ENCODE data around the gene HEBP2. TPM values are rescaled to one million over a fixed set of nuclear protein-coding genes. Genes with fewer than 3 reads are reported as not detected.
"Not testable (repeated sequence)": the region's sequence is repeated elsewhere in the genome, so short reads cannot be mapped to it uniquely, and the experiment has no call there.

Gene HEBP2
- total and polyA plus RNA-seq, 2 of the 13 experiments (the other 11 are each of a cell fraction or from before 2014, with no cell fraction given) = 16.0 to 72.8 TPM

DNA sequence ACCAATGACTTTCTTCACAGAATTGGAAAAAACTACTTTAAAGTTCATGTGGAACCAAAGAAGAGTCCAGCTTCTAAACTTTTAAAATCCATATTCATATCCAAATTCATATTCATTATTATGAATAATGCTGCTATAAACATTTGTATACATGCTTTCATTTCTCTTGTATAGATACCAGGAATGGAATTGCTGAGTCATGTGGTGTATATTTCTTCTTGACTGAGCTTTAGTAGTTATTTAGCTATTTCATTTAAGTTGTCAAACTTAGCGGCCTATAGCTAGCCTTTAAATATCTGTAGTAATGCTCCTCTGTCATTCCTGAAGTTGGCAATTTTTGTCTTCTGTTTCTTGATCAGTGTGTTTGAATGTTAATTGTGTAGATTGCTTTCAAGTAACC, 46.1 kb upstream of the HEBP2 start:
- no peak overlapping the region for H3K9ac ChIP-seq (ENCODE audit: insufficient read depth, low read depth, low read length)
- H2AFZ ChIP-seq (ENCODE audit: low read length) = no peak overlapping the region
- H3K9me3 ChIP-seq (ENCODE audit: low read length) = no peaks in the 10 kb centered on the region
- H3K36me3 ChIP-seq (replicated peaks in 1 of 2; ENCODE audit: control insufficient read depth in 1 of 2, insufficient read depth in 2 of 2, low read length in 2 of 2) = no peaks in the 10 kb centered on the region
- H3K27ac ChIP-seq (ENCODE audit: extremely low read length, insufficient read depth, low read length) = no peak overlapping the region
- 69% methylated on average over 1 of the region's 1 CpG for WGBS (ENCODE audit: low lambda C conversion rate)
- H4K20me1 ChIP-seq (ENCODE audit: insufficient read depth, low read length) = no peaks in the 10 kb centered on the region
- no peaks in the 10 kb centered on the region for H3K4me1 ChIP-seq (ENCODE audit: insufficient read depth, low read length)
- peaks cover 0 to 7% of the 10 kb centered on the region in 2 experiments; a peak in 3 of 5 replicates for H3K27me3 ChIP-seq (ENCODE audit: control insufficient read depth in 1 of 2, insufficient read depth in 2 of 2, low read length in 2 of 2)
- no peaks in the 10 kb centered on the region for H3K79me2 ChIP-seq (ENCODE audit: insufficient read depth, low read length)
- no peak overlapping the region for H3K4me3 ChIP-seq (replicated peaks in 1 of 3; ENCODE audit: insufficient read depth in 1 of 3, low read depth in 2 of 3, low read length in 3 of 3)
- ChIA-PET POLR2A (no interaction called here), CTCF (ENCODE audit: low intra/inter-chr PET ratio, low total read pairs) (no interaction called here)
- no peak for FAIRE-seq
- in situ Hi-C loops (cut with HindIII; ENCODE audit: extremely low pct_ligation_motif_present, low pct_unique_long_range_greater_than_20kb) (no loop called here), intact Hi-C loops (cut with micrococcal nuclease; ENCODE audit: unreplicated experiment) (no loop called here)
- TF ChIP-seq MAFK (conservative IDR thresholded peaks at IDR 0.05 in 1 of 2, IDR thresholded peaks at IDR 0.05 in 1 of 2; ENCODE audit: low read length in 2 of 2) (peak; percentile 33 to 65; a peak in 3 of 4 replicates), ZNF672 (CRISPR knock-in tag; IDR thresholded peaks at IDR 0.05) (no peak), NFE2L2 (IDR thresholded peaks at IDR 0.05; ENCODE audit: low read length) (peak; percentile 85), MAFF (IDR thresholded peaks at IDR 0.05; ENCODE audit: low read depth, low read length) (0 out of 2 replicates have a peak, but pooled peaks have one; percentile 38)
- TF ChIP-seq, protein P1, sequence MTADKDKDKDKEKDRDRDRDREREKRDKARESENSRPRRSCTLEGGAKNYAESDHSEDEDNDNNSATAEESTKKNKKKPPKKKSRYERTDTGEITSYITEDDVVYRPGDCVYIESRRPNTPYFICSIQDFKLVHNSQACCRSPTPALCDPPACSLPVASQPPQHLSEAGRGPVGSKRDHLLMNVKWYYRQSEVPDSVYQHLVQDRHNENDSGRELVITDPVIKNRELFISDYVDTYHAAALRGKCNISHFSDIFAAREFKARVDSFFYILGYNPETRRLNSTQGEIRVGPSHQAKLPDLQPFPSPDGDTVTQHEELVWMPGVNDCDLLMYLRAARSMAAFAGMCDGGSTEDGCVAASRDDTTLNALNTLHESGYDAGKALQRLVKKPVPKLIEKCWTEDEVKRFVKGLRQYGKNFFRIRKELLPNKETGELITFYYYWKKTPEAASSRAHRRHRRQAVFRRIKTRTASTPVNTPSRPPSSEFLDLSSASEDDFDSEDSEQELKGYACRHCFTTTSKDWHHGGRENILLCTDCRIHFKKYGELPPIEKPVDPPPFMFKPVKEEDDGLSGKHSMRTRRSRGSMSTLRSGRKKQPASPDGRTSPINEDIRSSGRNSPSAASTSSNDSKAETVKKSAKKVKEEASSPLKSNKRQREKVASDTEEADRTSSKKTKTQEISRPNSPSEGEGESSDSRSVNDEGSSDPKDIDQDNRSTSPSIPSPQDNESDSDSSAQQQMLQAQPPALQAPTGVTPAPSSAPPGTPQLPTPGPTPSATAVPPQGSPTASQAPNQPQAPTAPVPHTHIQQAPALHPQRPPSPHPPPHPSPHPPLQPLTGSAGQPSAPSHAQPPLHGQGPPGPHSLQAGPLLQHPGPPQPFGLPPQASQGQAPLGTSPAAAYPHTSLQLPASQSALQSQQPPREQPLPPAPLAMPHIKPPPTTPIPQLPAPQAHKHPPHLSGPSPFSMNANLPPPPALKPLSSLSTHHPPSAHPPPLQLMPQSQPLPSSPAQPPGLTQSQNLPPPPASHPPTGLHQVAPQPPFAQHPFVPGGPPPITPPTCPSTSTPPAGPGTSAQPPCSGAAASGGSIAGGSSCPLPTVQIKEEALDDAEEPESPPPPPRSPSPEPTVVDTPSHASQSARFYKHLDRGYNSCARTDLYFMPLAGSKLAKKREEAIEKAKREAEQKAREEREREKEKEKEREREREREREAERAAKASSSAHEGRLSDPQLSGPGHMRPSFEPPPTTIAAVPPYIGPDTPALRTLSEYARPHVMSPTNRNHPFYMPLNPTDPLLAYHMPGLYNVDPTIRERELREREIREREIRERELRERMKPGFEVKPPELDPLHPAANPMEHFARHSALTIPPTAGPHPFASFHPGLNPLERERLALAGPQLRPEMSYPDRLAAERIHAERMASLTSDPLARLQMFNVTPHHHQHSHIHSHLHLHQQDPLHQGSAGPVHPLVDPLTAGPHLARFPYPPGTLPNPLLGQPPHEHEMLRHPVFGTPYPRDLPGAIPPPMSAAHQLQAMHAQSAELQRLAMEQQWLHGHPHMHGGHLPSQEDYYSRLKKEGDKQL (CRISPR knock-in tag; IDR thresholded peaks at IDR 0.05; ENCODE audit: low read depth) = no peak
- DNase-seq (ENCODE audit: low spot score) = no peak
- no TSS peak for BruUV-seq (replicated peaks)
- no peak for ATAC-seq
- no peak overlapping the region for H3K4me2 ChIP-seq (ENCODE audit: low read depth, low read length)

- FAIRE-seq; POLR2A ChIA-PET; H3K9me3 ChIP-seq (ENCODE audit: low read length); H4K20me1 ChIP-seq (ENCODE audit: insufficient read depth, low read length); H3K79me2 ChIP-seq (ENCODE audit: insufficient read depth, low read length); H3K9ac ChIP-seq (ENCODE audit: insufficient read depth, low read depth, low read length); H3K36me3 ChIP-seq (replicated peaks in 1 of 2; ENCODE audit: control insufficient read depth in 1 of 2, insufficient read depth in 2 of 2, low read length in 2 of 2); H2AFZ ChIP-seq (ENCODE audit: low read length); ATAC-seq; H3K4me3 ChIP-seq (replicated peaks in 1 of 3; ENCODE audit: insufficient read depth in 1 of 3, low read depth in 2 of 3, low read length in 3 of 3); CTCF ChIA-PET (ENCODE audit: low intra/inter-chr PET ratio, low total read pairs); DNase-seq (ENCODE audit: low spot score); BruUV-seq (replicated peaks); intact Hi-C loops (cut with micrococcal nuclease; ENCODE audit: unreplicated experiment); in situ Hi-C loops (cut with HindIII; ENCODE audit: extremely low pct_ligation_motif_present, low pct_unique_long_range_greater_than_20kb); H3K27ac ChIP-seq (ENCODE audit: extremely low read length, insufficient read depth, low read length); H3K27me3 ChIP-seq (ENCODE audit: control insufficient read depth in 1 of 2, insufficient read depth in 2 of 2, low read length in 2 of 2); H3K4me2 ChIP-seq (ENCODE audit: low read depth, low read length): not testable (repeated sequence)
- peaks cover 12% of the 10 kb centered on the region for H3K4me1 ChIP-seq (ENCODE audit: insufficient read depth, low read length)
- WGBS (ENCODE audit: low lambda C conversion rate) = 71% methylated on average over 8 of the region's 8 CpGs
Measured at GRCh38 chr6:138368684-138369083, 35.3 kb upstream of the HEBP2 start.
